Astrocyte of the spinal cord (primary cell): ENCODE results near the gene ADARB2.

Source experiments
- DNase-seq: peaks from one replicate; pipeline ENCODE4 v3.0.0; 2011; ENCODE audit warnings: low read depth, low spot score
- H3K4me3 ChIP-seq: 2 replicates; pipeline ENCODE4 v1.5.1; 2011; ENCODE audit warnings: low read depth, mild to moderate bottlenecking, low read length, moderate library complexity
- CTCF ChIP-seq: IDR thresholded peaks from 2 replicates; pipeline ENCODE4 v1.5.1; 2012; ENCODE audit warnings: low read depth, mild to moderate bottlenecking, low read length, inconsistent platforms
- in situ Hi-C: cut with HindIII; loops from 2 replicates; pipeline ENCODE4 v1.10.0; 2017; ENCODE audit warnings: low sequenced_read_pairs

The ADARB2 gene

GRCh38 chr10:1737222-1738061 is at the start of gene ADARB2:
Gene ADARB2 (minus strand): TSS chr10:1737525.
- in situ Hi-C loops = no loop called here
- no peak for DNase-seq
- no peak for TF ChIP-seq CTCF
- no peak within 1 kb of the TSS for H3K4me3 ChIP-seq

- DNase-seq = no peak
- TF ChIP-seq CTCF = no peak
- no peak overlapping the region for H3K4me3 ChIP-seq
- in situ Hi-C loops = no loop called here
Observed at GRCh38 chr10:1785835-1786234, 48.5 kb upstream of the ADARB2 start.

- DNase-seq = no peak
- no peak for TF ChIP-seq CTCF
- in situ Hi-C loops = no loop called here
- H3K4me3 ChIP-seq = no peak overlapping the region
Observed at GRCh38 chr10:1782841-1783240, 45.5 kb upstream of the ADARB2 start.

GRCh38 chr10:1779796-1780195 is 42.5 kb upstream of the ADARB2 start:
- no peak overlapping the region for H3K4me3 ChIP-seq
- in situ Hi-C loops = no loop called here
- no peak for TF ChIP-seq CTCF
- no peak for DNase-seq

- no peak overlapping the region for H3K4me3 ChIP-seq
- no peak for DNase-seq
- in situ Hi-C loops = no loop called here
- no peak for TF ChIP-seq CTCF
Observed at GRCh38 chr10:1778375-1778969, 41.1 kb upstream of the ADARB2 start.

GRCh38 chr10:1776127-1776662 is 38.9 kb upstream of the ADARB2 start:
- no peak for DNase-seq
- no peak for TF ChIP-seq CTCF
- H3K4me3 ChIP-seq = no peak overlapping the region
- in situ Hi-C loops = no loop called here
